Skin epidermis (tissue), 12 donors: ENCODE measurements around the gene TLCD3B.

ENCODE experiments used
- H3K27ac ChIP-seq, 21 experiments: fragments of 200-600 bp; sonication (generic) in 11 of 21; one replicate each; pipeline ENCODE4 v1.5.0; 2020; ENCODE audit warnings: mild to moderate bottlenecking in 3 of 21, inconsistent platforms in 2 of 21, moderate library complexity in 2 of 21
- H3K4me3 ChIP-seq, 7 experiments: fragments of 200-600 bp; sonication (generic) in 2 of 7; one replicate each; pipeline ENCODE4 v1.5.0; 2020; ENCODE audit warnings: inconsistent platforms in 2 of 7, mild to moderate bottlenecking in 2 of 7, moderate library complexity in 1 of 7

TLCD3B gene

GRCh38 chr16:29994600-29995323 is 36.3 kb downstream of the TLCD3B start:
- Histone ChIP-seq H3K27ac (peak overlapping the region in 20 of 21 experiments; percentile 85 to 98 (median 94)), H3K4me3 (peak overlapping the region; percentile 70 to 90 (median 80))

GRCh38 chr16:29993903-29994599 is 37.0 kb downstream of the TLCD3B start:
- peak overlapping the region in 14 of 21 experiments; percentile 85 to 98 (median 94) for H3K27ac ChIP-seq
- peak overlapping the region in 2 of 7 experiments; percentile 70 to 88 for H3K4me3 ChIP-seq

- H3K27ac ChIP-seq: peak overlapping the region in 3 of 21 experiments; percentile 28 to 98 (median 94)
- no peak overlapping the region for H3K4me3 ChIP-seq
Observed at GRCh38 chr16:29993191-29993902, 37.7 kb downstream of the TLCD3B start.

- H3K27ac ChIP-seq: peak overlapping the region in 2 of 21 experiments; percentile 14 to 24
- H3K4me3 ChIP-seq: no peak overlapping the region
Observed at GRCh38 chr16:29992344-29992967, 38.6 kb downstream of the TLCD3B start.

GRCh38 chr16:29991571-29991904 is 39.5 kb downstream of the TLCD3B start:
- no peak overlapping the region for H3K27ac ChIP-seq
- no peak overlapping the region for H3K4me3 ChIP-seq

GRCh38 chr16:29990883-29991570 is 40.0 kb downstream of the TLCD3B start:
- H3K4me3 ChIP-seq: no peak overlapping the region
- H3K27ac ChIP-seq: no peak overlapping the region

GRCh38 chr16:29990034-29990433 is 41.0 kb downstream of the TLCD3B start:
- no peak overlapping the region for H3K27ac ChIP-seq
- H3K4me3 ChIP-seq: no peak overlapping the region

GRCh38 chr16:29989111-29989858 is 41.8 kb downstream of the TLCD3B start:
- no peak overlapping the region for H3K4me3 ChIP-seq
- H3K27ac ChIP-seq: no peak overlapping the region

- Histone ChIP-seq H3K4me3 (no peak overlapping the region), H3K27ac (no peak overlapping the region)
Observed at GRCh38 chr16:29988346-29989075, 42.6 kb downstream of the TLCD3B start.

- Histone ChIP-seq H3K27ac (peak overlapping the region in 1 of 21 experiments; percentile 9), H3K4me3 (no peak overlapping the region)
Observed at GRCh38 chr16:29987371-29988085, 43.5 kb downstream of the TLCD3B start.

GRCh38 chr16:29986931-29987330 is 44.1 kb downstream of the TLCD3B start:
- H3K4me3 ChIP-seq: no peak overlapping the region
- peak overlapping the region in 1 of 21 experiments; percentile 9 for H3K27ac ChIP-seq

- Histone ChIP-seq H3K4me3 (no peak overlapping the region), H3K27ac (no peak overlapping the region)
Observed at GRCh38 chr16:29986231-29986630, 44.8 kb downstream of the TLCD3B start.

GRCh38 chr16:29985271-29985811 is 45.7 kb downstream of the TLCD3B start:
- H3K27ac ChIP-seq: no peak overlapping the region
- H3K4me3 ChIP-seq: no peak overlapping the region

GRCh38 chr16:29984764-29985147 is 46.3 kb downstream of the TLCD3B start:
- Histone ChIP-seq H3K27ac (no peak overlapping the region), H3K4me3 (no peak overlapping the region)

- Histone ChIP-seq H3K27ac (no peak overlapping the region), H3K4me3 (no peak overlapping the region)
Observed at GRCh38 chr16:29984137-29984763, 46.8 kb downstream of the TLCD3B start.

GRCh38 chr16:29983420-29984136 is 47.5 kb downstream of the TLCD3B start:
- no peak overlapping the region for H3K4me3 ChIP-seq
- peak overlapping the region in 1 of 21 experiments; percentile 40 for H3K27ac ChIP-seq
